NCI-H2107 (cell line): ENCODE measurements around the gene FRYL.
"Not testable (repeated sequence)": the region's sequence is repeated elsewhere in the genome, so short reads cannot be mapped to it uniquely, and the experiment has no call there.

ENCODE experiments used
- DNase-seq: peaks from one replicate; lab custom pipeline; 2025; lab: John Stamatoyannopoulos, UW

Gene FRYL

GRCh38 chr4:48654015-48654664 lies 125.9 kb downstream of the FRYL start:
- no peak for DNase-seq

GRCh38 chr4:48653217-48654014 lies 126.7 kb downstream of the FRYL start:
- no peak for DNase-seq

- DNase-seq: no peak
These were observed 128.2 kb downstream of the FRYL start for GRCh38 chr4:48651914-48652313.

- no peak for DNase-seq
These were observed 130.6 kb downstream of the FRYL start for GRCh38 chr4:48649505-48649904.

GRCh38 chr4:48645225-48645794 lies 134.8 kb downstream of the FRYL start:
- DNase-seq: no peak

- no peak for DNase-seq
These were observed 137.4 kb downstream of the FRYL start for GRCh38 chr4:48642421-48643374.

- no peak for DNase-seq
These were observed 138.7 kb downstream of the FRYL start for GRCh38 chr4:48641401-48641800.

GRCh38 chr4:48640699-48641098 lies 139.4 kb downstream of the FRYL start:
- DNase-seq: no peak

- no peak for DNase-seq
These were observed 139.9 kb downstream of the FRYL start for GRCh38 chr4:48640225-48640624.

GRCh38 chr4:48639807-48640206 lies 140.3 kb downstream of the FRYL start:
- DNase-seq: no peak

GRCh38 chr4:48638586-48638985 lies 141.5 kb downstream of the FRYL start:
- DNase-seq: not testable (repeated sequence)

GRCh38 chr4:48636911-48637310 lies 143.2 kb downstream of the FRYL start:
- no peak for DNase-seq

- no peak for DNase-seq
These were observed 144.1 kb downstream of the FRYL start for GRCh38 chr4:48635980-48636379.

GRCh38 chr4:48635310-48635709 lies 144.8 kb downstream of the FRYL start:
- no peak for DNase-seq

- no peak for DNase-seq
These were observed 145.3 kb downstream of the FRYL start for GRCh38 chr4:48634688-48635308.

GRCh38 chr4:48633657-48634056 lies 146.4 kb downstream of the FRYL start:
- DNase-seq: no peak

- no peak for DNase-seq
These were observed 150.6 kb downstream of the FRYL start for GRCh38 chr4:48629458-48629857.

- no peak for DNase-seq
These were observed 156.8 kb downstream of the FRYL start for GRCh38 chr4:48623182-48623780.

GRCh38 chr4:48620831-48621230 lies 159.2 kb downstream of the FRYL start:
- DNase-seq: no peak

- DNase-seq: no peak
These were observed 160.0 kb downstream of the FRYL start for GRCh38 chr4:48620093-48620492.

GRCh38 chr4:48604527-48604926 lies 175.6 kb downstream of the FRYL start:
- no peak for DNase-seq
